ENCODE measurements around the gene CALHM6. TPM values are rescaled to one million over a fixed set of nuclear protein-coding genes. Genes with fewer than 3 reads are reported as not detected.

Gene CALHM6
- total and polyA plus RNA-seq, 2 of the 8 experiments (the other 6 are each of a cell fraction or from before 2014, with no cell fraction given): 0.93 to 1.8 TPM

- Histone ChIP-seq H3K36me3 (ENCODE audit: control insufficient read depth in 2 of 4, insufficient read depth in 4 of 4, low read length in 3 of 4) (peaks cover 0 to 3% (median 0%) of the 10 kb centered on the region in 4 experiments; a peak in 1 of 8 replicates), H3K4me2 (ENCODE audit: insufficient read depth in 1 of 2, low read depth in 2 of 2, low read length in 2 of 2) (no peak overlapping the region), H3K4me1 (replicated peaks in 1 of 4; ENCODE audit: control insufficient read depth in 3 of 4, insufficient read depth in 4 of 4, low read length in 3 of 4) (peaks cover 2 to 4% (median 2%) of the 10 kb centered on the region in 4 experiments; a peak in 3 of 7 replicates), H4K5ac (ENCODE audit: insufficient read length, low read depth, low read length) (no peak overlapping the region), H4K20me1 (replicated peaks in 1 of 2; ENCODE audit: control insufficient read depth in 1 of 2, insufficient read depth in 2 of 2, low read length in 2 of 2) (no peaks in the 10 kb centered on the region), H2AFZ (ENCODE audit: low read length) (no peak overlapping the region), H3K79me2 (ENCODE audit: control insufficient read depth in 1 of 2, insufficient read depth in 2 of 2, low read length in 2 of 2) (peaks cover 0 to 50% of the 10 kb centered on the region in 2 experiments; a peak in 2 of 4 replicates), H2AK5ac (ENCODE audit: low read depth, low read length) (no peak overlapping the region; the same call in 1 of the 2 replicates), H2BK15ac (ENCODE audit: low read length) (no peak overlapping the region), H4K91ac (replicated peaks; ENCODE audit: insufficient read length, low read length) (no peak overlapping the region), H2BK5ac (ENCODE audit: low read depth, low read length) (no peak overlapping the region), H3K56ac (replicated peaks; ENCODE audit: insufficient read length, low read depth, low read length) (no peak overlapping the region), H2BK20ac (ENCODE audit: low read length) (no peak overlapping the region), H3K27me3 (replicated peaks in 1 of 4; ENCODE audit: control insufficient read depth in 3 of 4, extremely low read depth in 1 of 4, insufficient read depth in 3 of 4, low read length in 3 of 4) (no peaks in the 10 kb centered on the region), H3K23ac (ENCODE audit: insufficient read length) (no peak overlapping the region), H3K9me3 (ENCODE audit: insufficient read depth in 2 of 2, low read depth in 1 of 2, low read length in 1 of 2) (no peaks in the 10 kb centered on the region; a peak in 1 of 4 replicates), H3K27ac (ENCODE audit: low read depth, low read length) (no peak overlapping the region), H3K23me2 (ENCODE audit: low read depth, low read length) (no peaks in the 10 kb centered on the region), H3K4ac (replicated peaks; ENCODE audit: insufficient read length, low read depth, low read length) (no peak overlapping the region), H3K9ac (replicated peaks in 1 of 4; ENCODE audit: extremely low read depth in 1 of 4, low read depth in 3 of 4, low read length in 3 of 4) (no peak overlapping the region), H2BK12ac (ENCODE audit: low read depth, low read length) (no peak overlapping the region), H3K14ac (ENCODE audit: insufficient read length) (no peak overlapping the region), H2BK120ac (replicated peaks; ENCODE audit: low read depth, low read length) (no peak overlapping the region), H3K4me3 (ENCODE audit: extremely low read depth in 1 of 4, insufficient read depth in 2 of 4, low read depth in 3 of 4, low read length in 4 of 4) (no peak overlapping the region), H3K79me1 (ENCODE audit: low read depth, low read length) (peaks cover 2% of the 10 kb centered on the region; the same call in 1 of the 2 replicates), H4K8ac (ENCODE audit: extremely low read depth, insufficient read depth, low read length) (no peak overlapping the region), H3K18ac (ENCODE audit: extremely low read depth, low read length) (no peak overlapping the region)
- TF ChIP-seq CBX8 (IDR thresholded peaks at IDR 0.05; ENCODE audit: borderline replicate concordance, low read depth, low read length): no peak
- TF ChIP-seq PHF8 (conservative IDR thresholded peaks at IDR 0.05; ENCODE audit: low read depth, low read length): no peak
- TF ChIP-seq GTF2F1 (IDR thresholded peaks at IDR 0.05; ENCODE audit: borderline replicate concordance, low read depth, low read length): no peak
- TF ChIP-seq BCL11A (IDR thresholded peaks at IDR 0.05; ENCODE audit: low read depth in 2 of 2, low read length in 2 of 2): no peak
- TF ChIP-seq CEBPB (IDR thresholded peaks at IDR 0.05; ENCODE audit: low read depth, low read length): no peak
- TF ChIP-seq JUND (IDR thresholded peaks at IDR 0.05; ENCODE audit: low read length): no peak
- TF ChIP-seq ZNF274 (IDR thresholded peaks at IDR 0.05; ENCODE audit: borderline replicate concordance, extremely low read depth, low read length): no peak
- TF ChIP-seq HDAC6 (IDR thresholded peaks at IDR 0.05; ENCODE audit: low read depth, low read length): no peak
- TF ChIP-seq MAFK (IDR thresholded peaks at IDR 0.05; ENCODE audit: low read depth, low read length): no peak
- no peak for TF ChIP-seq SIRT6 (IDR thresholded peaks at IDR 0.05; ENCODE audit: low read length)
- TF ChIP-seq POLR2A (IDR thresholded peaks at IDR 0.05; ENCODE audit: control extremely low read depth in 1 of 2, low read depth in 2 of 2, low read length in 2 of 2): no peak
- TF ChIP-seq CHD1 (IDR thresholded peaks at IDR 0.05; ENCODE audit: low read depth, low read length): no peak
- TF ChIP-seq KDM4A (IDR thresholded peaks at IDR 0.05; ENCODE audit: low read depth, low read length, severe bottlenecking): no peak
- TF ChIP-seq SP1 (IDR thresholded peaks at IDR 0.05; ENCODE audit: low read depth, low read length): no peak
- ChIA-PET POLR2A (ENCODE audit: partially characterized antibody) (no interaction called here), CTCF (ENCODE audit: partially characterized antibody) (interaction anchor here (0.7 to 1.3 kb wide), 3 partner anchors 27 to 143 kb away, joined by 3 read pairs; no protein-coding TSS in a partner anchor)
- 91% methylated on average over 3 of the region's 3 CpGs; no CpG with 5 or more reads in 1 of the 2 experiments for WGBS, 2 experiments (ENCODE audit: extremely low coverage in 1 of 2, insufficient coverage in 1 of 2, insufficient read length in 1 of 2, insufficient replicate concordance in 2 of 2, low coverage in 1 of 2, low lambda C conversion rate in 2 of 2, missing lambda C conversion rate in 1 of 2)
- DNase-seq (ENCODE audit: low read depth in 1 of 2, low spot score in 2 of 2): no peak
- FAIRE-seq: no peak
These were observed 43.5 kb upstream of the CALHM6 start for GRCh38 chr6:116417661-116418060.

All from H1 (cell line).